Thoracic aorta (tissue), 2 donors: ENCODE measurements around the gene TREM1. TPM values are rescaled to one million over a fixed set of nuclear protein-coding genes. Genes with fewer than 3 reads are reported as not detected.

Experiments used
- ATAC-seq: fragments of 150-250 bp; one replicate; pipeline ENCODE4 v1.8.0; 2017; ENCODE audit warnings: low read depth; ENCODE audit not compliant: insufficient number of reproducible peaks, low FRiP score
- DNase-seq: peaks from one replicate; pipeline ENCODE4 v3.0.0-alpha.2; 2020; ENCODE audit warnings: low spot score
- H3K27ac ChIP-seq, 2 donors: fragments of 200-600 bp; sonication (generic); 1 replicate in 1 of 2; 2 replicates in 1 of 2; pipeline ENCODE4 v1.5.1; 2016; ENCODE audit warnings: mild to moderate bottlenecking in 2 of 2, moderate library complexity in 2 of 2
- H3K27me3 ChIP-seq: fragments of 200-600 bp; sonication (generic); replicated peaks from 2 replicates; pipeline ENCODE4 v1.6.0; 2016; ENCODE audit warnings: mild to moderate bottlenecking; ENCODE audit not compliant: insufficient read depth
- H3K36me3 ChIP-seq: fragments of 200-600 bp; sonication (generic); one replicate; pipeline ENCODE4 v1.5.1; 2016
- H3K4me1 ChIP-seq, 2 donors: fragments of 200-600 bp; sonication (generic); 1 replicate in 1 of 2; 2 replicates in 1 of 2; pipeline versions ENCODE4 v1.5.1 to v1.6.0; 2016; ENCODE audit warnings: low read depth in 2 of 2, mild to moderate bottlenecking in 1 of 2; ENCODE audit not compliant: control insufficient read depth in 1 of 2
- H3K4me3 ChIP-seq: fragments of 200-600 bp; sonication (generic); 2 replicates; pipeline ENCODE4 v1.5.1; 2016; ENCODE audit warnings: mild to moderate bottlenecking
- H3K9me3 ChIP-seq: fragments of 200-600 bp; sonication (generic); 2 replicates; pipeline ENCODE4 v1.5.1; 2016
- CTCF ChIP-seq: fragments of 200-600 bp; sonication (generic); IDR thresholded peaks from one replicate; pipeline ENCODE4 v1.5.1; 2019; ENCODE audit warnings: antibody characterized with exemption
- total RNA-seq, 2 donors: library from RNA; depleted of rRNA; stranded (reverse); fragments of >200 nt; gene quantifications; one replicate each; pipeline versions ENCODE4 v1.1.0 to v1.2.3, GENCODE V29; 2016

Gene TREM1
- 10 to 100 TPM in 1 of 2 donors, 1 to 10 TPM in 1; 3.1 to 11.7 TPM for total RNA-seq

GRCh38 chr6:41286544-41287346, at the start of gene TREM1:
Gene TREM1, minus strand, starts transcription at chr6:41286682. Its CDS starts 27 bp downstream, at chr6:41286655.
- Histone ChIP-seq H3K4me3 (peak within 1 kb of the TSS; percentile 8), H3K4me1 (no peaks in the 10 kb centered on the region), H3K36me3 (no peaks in the 10 kb centered on the region), H3K27ac (peak within 1 kb of the TSS in 1 of 2 donors; percentile 50), H3K9me3 (no peaks in the 10 kb centered on the region), H3K27me3 (no peaks in the 10 kb centered on the region)
- DNase-seq (no peak), ATAC-seq (no peak)
- no peak for TF ChIP-seq CTCF

- ATAC-seq (no peak), DNase-seq (no peak)
- no peak overlapping the region for H3K4me3 ChIP-seq
- no peaks in the 10 kb centered on the region for H3K4me1 ChIP-seq
- no peaks in the 10 kb centered on the region for H3K9me3 ChIP-seq
- H3K27ac ChIP-seq, result no peak overlapping the region
- H3K36me3 ChIP-seq, result no peaks in the 10 kb centered on the region
- H3K27me3 ChIP-seq, result no peaks in the 10 kb centered on the region
- no peak for TF ChIP-seq CTCF
Measured at GRCh38 chr6:41335943-41336342, 49.5 kb upstream of the TREM1 start.

- ATAC-seq (no peak), DNase-seq (no peak)
- H3K4me1 ChIP-seq, result no peaks in the 10 kb centered on the region
- H3K27me3 ChIP-seq, result no peaks in the 10 kb centered on the region
- H3K27ac ChIP-seq, result no peak within 1 kb of the TSS
- no peak for TF ChIP-seq CTCF
- H3K9me3 ChIP-seq, result no peaks in the 10 kb centered on the region
- no peaks in the 10 kb centered on the region for H3K36me3 ChIP-seq
- no peak within 1 kb of the TSS for H3K4me3 ChIP-seq
Measured at GRCh38 chr6:41335296-41335695, 48.8 kb upstream of the TREM1 start, which contains the start of gene NCR2. Gene NCR2, plus strand, starts transcription at chr6:41335608. Its CDS starts 269 bp downstream, at chr6:41335877.

- H3K27ac ChIP-seq, result no peak overlapping the region
- no peaks in the 10 kb centered on the region for H3K4me1 ChIP-seq
- no peaks in the 10 kb centered on the region for H3K27me3 ChIP-seq
- H3K9me3 ChIP-seq, result no peaks in the 10 kb centered on the region
- DNase-seq (no peak), ATAC-seq (no peak)
- H3K4me3 ChIP-seq, result no peak overlapping the region
- H3K36me3 ChIP-seq, result no peaks in the 10 kb centered on the region
- TF ChIP-seq CTCF, result no peak
Measured at GRCh38 chr6:41334482-41335040, 48.1 kb upstream of the TREM1 start.

- H3K4me3 ChIP-seq, result no peak overlapping the region
- no peak overlapping the region for H3K27ac ChIP-seq
- no peak for TF ChIP-seq CTCF
- DNase-seq, result no peak
- no peaks in the 10 kb centered on the region for H3K9me3 ChIP-seq
- ATAC-seq, result no peak
- H3K36me3 ChIP-seq, result no peaks in the 10 kb centered on the region
- no peaks in the 10 kb centered on the region for H3K4me1 ChIP-seq
- no peaks in the 10 kb centered on the region for H3K27me3 ChIP-seq
Measured at GRCh38 chr6:41332842-41333736, 46.6 kb upstream of the TREM1 start.
